ENCODE results near the gene ING4.

DNA sequence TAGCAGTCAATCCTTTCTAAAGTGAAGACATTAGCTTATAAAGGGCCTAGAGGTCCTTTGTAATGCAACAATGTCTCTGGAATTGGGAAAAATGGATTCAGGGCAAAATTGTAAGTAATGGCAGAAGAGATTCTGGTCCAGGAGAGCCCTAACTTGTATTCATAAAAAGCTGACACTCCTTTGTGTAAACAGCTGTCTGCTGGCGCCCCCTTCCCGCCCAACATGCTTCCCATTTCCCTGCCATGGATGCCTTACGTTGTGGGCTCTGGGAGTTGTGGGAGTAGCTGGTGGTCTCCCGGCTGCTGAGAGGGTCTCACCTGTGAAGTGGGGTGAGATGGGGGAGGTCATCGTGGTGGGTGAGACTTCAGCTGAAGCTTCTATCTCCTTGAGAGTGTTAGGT is 18.0 kb downstream of the ING4 start:
- TF ChIP-seq CTCF (conservative IDR thresholded peaks at IDR 0.05; ENCODE audit: low read length) (peak; percentile 58), EZH2phosphoT487 (IDR thresholded peaks at IDR 0.05; ENCODE audit: borderline replicate concordance) (no peak)

All from Loucy (cell line).